C4-2B (cell line): Measurements from ENCODE around the gene RBAK.
"Not testable (repeated sequence)": the region's sequence is repeated elsewhere in the genome, so short reads cannot be mapped to it uniquely, and the experiment has no call there.

Experiments
- CTCF ChIP-seq: fragments of 450-650 bp; conservative IDR thresholded peaks from 2 replicates; pipeline ENCODE4 v1.5.1; 2017; ENCODE audit warnings: mild to moderate bottlenecking
- ZFX ChIP-seq: fragments of 450-650 bp; IDR thresholded peaks from 2 replicates; pipeline ENCODE4 v1.6.1; 2017

- TF ChIP-seq CTCF, ZFX: not testable (repeated sequence)
Observed at GRCh38 chr7:5051731-5052130, 6.1 kb downstream of the RBAK start.
